WTC11 (cell line): ENCODE data around the gene PITPNM3. TPM values are rescaled to one million over a fixed set of nuclear protein-coding genes. Genes with fewer than 3 reads are reported as not detected.

Experiments
- ATAC-seq: fragments of 200-7000 bp; cut with Tn5 transposase; 2 replicates; pipeline ENCODE4 v1.10.0; 2021; ENCODE audit warnings: mild to moderate bottlenecking, moderate library complexity
- CTCF ChIA-PET: fragments of 300-600 bp; sonication (Branson Sonifier 250); formaldehyde crosslinking; loops from one replicate; lab custom pipeline; 2021; ENCODE audit warnings: antibody characterized with exemption; lab: Charles Lee
- POLR2A ChIA-PET: fragments of 350-600 bp; sonication (Branson Sonifier 250); formaldehyde crosslinking; loops from one replicate; lab custom pipeline; 2021; ENCODE audit warnings: antibody characterized with exemption; lab: Charles Lee
- DNase-seq: peaks from one replicate; pipeline ENCODE4 v3.0.0; 2021; ENCODE audit warnings: low spot score
- H3K27ac Mint-ChIP-seq: 2 replicates; pipeline ENCODE4 v1.8.0; 2021; ENCODE audit warnings: mixed read lengths
- H3K27me3 Mint-ChIP-seq: 2 replicates; pipeline ENCODE4 v1.8.0; 2021; ENCODE audit warnings: low read depth, mild to moderate bottlenecking, moderate library complexity, mixed read lengths
- H3K36me3 Mint-ChIP-seq: 2 replicates; pipeline ENCODE4 v1.8.0; 2021; ENCODE audit warnings: mixed read lengths
- H3K4me1 Mint-ChIP-seq: 2 replicates; pipeline ENCODE4 v1.8.0; 2022; ENCODE audit warnings: mixed read lengths
- H3K4me3 Mint-ChIP-seq: 2 replicates; pipeline ENCODE4 v1.8.0; 2021; ENCODE audit warnings: mild to moderate bottlenecking, moderate library complexity, mixed read lengths
- H3K9me3 Mint-ChIP-seq: 2 replicates; pipeline ENCODE4 v1.8.0; 2021; ENCODE audit warnings: mixed read lengths
- ATF1 ChIP-seq: sonication (generic); formaldehyde crosslinking; IDR thresholded peaks from 2 replicates; pipeline ENCODE4 v1.8.1; 2023; ENCODE audit warnings: mild to moderate bottlenecking, moderate library complexity, missing genetic modification reagents
- CREB1 ChIP-seq: sonication (generic); formaldehyde crosslinking; IDR thresholded peaks from 2 replicates; pipeline ENCODE4 v1.8.0; 2023; ENCODE audit warnings: mild to moderate bottlenecking, missing genetic modification reagents
- CTCF ChIP-seq: fragments of 200-600 bp; IDR thresholded peaks from 2 replicates; pipeline ENCODE4 v1.8.0; 2022; ENCODE audit warnings: antibody characterized with exemption
- E2F4 ChIP-seq: sonication (generic); formaldehyde crosslinking; IDR thresholded peaks from 2 replicates; pipeline ENCODE4 v1.8.1; 2022; ENCODE audit warnings: low read depth, mild to moderate bottlenecking, moderate library complexity, missing genetic modification reagents, borderline replicate concordance
- FOXK1 ChIP-seq: sonication (generic); formaldehyde crosslinking; IDR thresholded peaks from 2 replicates; pipeline ENCODE4 v1.8.0; 2022; ENCODE audit warnings: mild to moderate bottlenecking, moderate library complexity, missing genetic modification reagents
- HMGXB4 ChIP-seq: sonication (generic); formaldehyde crosslinking; IDR thresholded peaks from 2 replicates; pipeline ENCODE4 v1.8.1; 2023; ENCODE audit warnings: mild to moderate bottlenecking, moderate library complexity, missing genetic modification reagents
- MLX ChIP-seq: sonication (generic); formaldehyde crosslinking; IDR thresholded peaks from 2 replicates; pipeline ENCODE4 v1.8.1; 2023; ENCODE audit warnings: mild to moderate bottlenecking, missing genetic modification reagents, moderate library complexity
- RORB ChIP-seq: fragments of 250-450 bp; sonication (Bioruptor Pico); IDR thresholded peaks from 2 replicates; pipeline ENCODE4 v1.9.0; 2021; ENCODE audit warnings: mild to moderate bottlenecking
- TP53 ChIP-seq: sonication (generic); formaldehyde crosslinking; IDR thresholded peaks from 2 replicates; pipeline ENCODE4 v1.8.1; 2023; ENCODE audit warnings: mild to moderate bottlenecking, missing genetic modification reagents
- USF2 ChIP-seq: sonication (generic); formaldehyde crosslinking; IDR thresholded peaks from 2 replicates; pipeline ENCODE4 v1.8.1; 2023; ENCODE audit warnings: mild to moderate bottlenecking, missing genetic modification reagents, moderate library complexity
- ZNF671 ChIP-seq: fragments of 250-450 bp; sonication (Bioruptor Pico); IDR thresholded peaks from 2 replicates; pipeline ENCODE4 v1.8.0; 2021; ENCODE audit warnings: mild to moderate bottlenecking
- total RNA-seq: library from RNA; stranded (reverse); gene quantifications from 3 replicates; pipeline ENCODE4 v1.2.3, GENCODE V29; 2021
- TF ChIP-seq, protein P1 (sequence below): sonication (generic); formaldehyde crosslinking; IDR thresholded peaks from 2 replicates; pipeline ENCODE4 v1.8.1; 2023; ENCODE audit warnings: mild to moderate bottlenecking, missing genetic modification reagents
- TF ChIP-seq, protein P2 (sequence below): sonication (generic); formaldehyde crosslinking; IDR thresholded peaks from 2 replicates; pipeline ENCODE4 v1.8.0; 2023; ENCODE audit warnings: missing genetic modification reagents, mild to moderate bottlenecking, borderline replicate concordance
- TF ChIP-seq, protein P3 (sequence below): sonication (generic); formaldehyde crosslinking; IDR thresholded peaks from 2 replicates; pipeline ENCODE4 v1.8.0; 2023; ENCODE audit warnings: mild to moderate bottlenecking, missing genetic modification reagents

Gene PITPNM3
- total RNA-seq, 1 experiment from 2014 or later = 2.8 TPM

GRCh38 chr17:6551869-6552531 lies 4.4 kb downstream of the PITPNM3 start:
- CTCF ChIA-PET = interaction anchor here (0.6 to 2.8 kb wide), 4 partner anchors 57 to 319 kb away, joined by 3 to 11 read pairs (median 4); no protein-coding TSS in a partner anchor
- Mint-ChIP-seq H3K27me3 (peaks cover 33% of the 10 kb centered on the region), H3K9me3 (no peaks in the 10 kb centered on the region)
- POLR2A ChIA-PET = no interaction called here
- no peak for DNase-seq
- TF ChIP-seq RORB (CRISPR knock-in tag) (no peak), TP53 (CRISPR knock-in tag) (no peak), ATF1 (CRISPR knock-in tag) (no peak), CREB1 (CRISPR knock-in tag) (no peak), HMGXB4 (CRISPR knock-in tag) (no peak), CTCF (no peak), E2F4 (CRISPR knock-in tag) (no peak), FOXK1 (CRISPR knock-in tag) (no peak), USF2 (CRISPR knock-in tag) (no peak), MLX (CRISPR knock-in tag) (no peak), ZNF671 (CRISPR knock-in tag) (no peak)
- TF ChIP-seq, protein P1, sequence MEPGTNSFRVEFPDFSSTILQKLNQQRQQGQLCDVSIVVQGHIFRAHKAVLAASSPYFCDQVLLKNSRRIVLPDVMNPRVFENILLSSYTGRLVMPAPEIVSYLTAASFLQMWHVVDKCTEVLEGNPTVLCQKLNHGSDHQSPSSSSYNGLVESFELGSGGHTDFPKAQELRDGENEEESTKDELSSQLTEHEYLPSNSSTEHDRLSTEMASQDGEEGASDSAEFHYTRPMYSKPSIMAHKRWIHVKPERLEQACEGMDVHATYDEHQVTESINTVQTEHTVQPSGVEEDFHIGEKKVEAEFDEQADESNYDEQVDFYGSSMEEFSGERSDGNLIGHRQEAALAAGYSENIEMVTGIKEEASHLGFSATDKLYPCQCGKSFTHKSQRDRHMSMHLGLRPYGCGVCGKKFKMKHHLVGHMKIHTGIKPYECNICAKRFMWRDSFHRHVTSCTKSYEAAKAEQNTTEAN = no peak
- TF ChIP-seq, protein P2, sequence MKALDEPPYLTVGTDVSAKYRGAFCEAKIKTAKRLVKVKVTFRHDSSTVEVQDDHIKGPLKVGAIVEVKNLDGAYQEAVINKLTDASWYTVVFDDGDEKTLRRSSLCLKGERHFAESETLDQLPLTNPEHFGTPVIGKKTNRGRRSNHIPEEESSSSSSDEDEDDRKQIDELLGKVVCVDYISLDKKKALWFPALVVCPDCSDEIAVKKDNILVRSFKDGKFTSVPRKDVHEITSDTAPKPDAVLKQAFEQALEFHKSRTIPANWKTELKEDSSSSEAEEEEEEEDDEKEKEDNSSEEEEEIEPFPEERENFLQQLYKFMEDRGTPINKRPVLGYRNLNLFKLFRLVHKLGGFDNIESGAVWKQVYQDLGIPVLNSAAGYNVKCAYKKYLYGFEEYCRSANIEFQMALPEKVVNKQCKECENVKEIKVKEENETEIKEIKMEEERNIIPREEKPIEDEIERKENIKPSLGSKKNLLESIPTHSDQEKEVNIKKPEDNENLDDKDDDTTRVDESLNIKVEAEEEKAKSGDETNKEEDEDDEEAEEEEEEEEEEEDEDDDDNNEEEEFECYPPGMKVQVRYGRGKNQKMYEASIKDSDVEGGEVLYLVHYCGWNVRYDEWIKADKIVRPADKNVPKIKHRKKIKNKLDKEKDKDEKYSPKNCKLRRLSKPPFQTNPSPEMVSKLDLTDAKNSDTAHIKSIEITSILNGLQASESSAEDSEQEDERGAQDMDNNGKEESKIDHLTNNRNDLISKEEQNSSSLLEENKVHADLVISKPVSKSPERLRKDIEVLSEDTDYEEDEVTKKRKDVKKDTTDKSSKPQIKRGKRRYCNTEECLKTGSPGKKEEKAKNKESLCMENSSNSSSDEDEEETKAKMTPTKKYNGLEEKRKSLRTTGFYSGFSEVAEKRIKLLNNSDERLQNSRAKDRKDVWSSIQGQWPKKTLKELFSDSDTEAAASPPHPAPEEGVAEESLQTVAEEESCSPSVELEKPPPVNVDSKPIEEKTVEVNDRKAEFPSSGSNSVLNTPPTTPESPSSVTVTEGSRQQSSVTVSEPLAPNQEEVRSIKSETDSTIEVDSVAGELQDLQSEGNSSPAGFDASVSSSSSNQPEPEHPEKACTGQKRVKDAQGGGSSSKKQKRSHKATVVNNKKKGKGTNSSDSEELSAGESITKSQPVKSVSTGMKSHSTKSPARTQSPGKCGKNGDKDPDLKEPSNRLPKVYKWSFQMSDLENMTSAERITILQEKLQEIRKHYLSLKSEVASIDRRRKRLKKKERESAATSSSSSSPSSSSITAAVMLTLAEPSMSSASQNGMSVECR (CRISPR knock-in tag) = no peak
- TF ChIP-seq, protein P3, sequence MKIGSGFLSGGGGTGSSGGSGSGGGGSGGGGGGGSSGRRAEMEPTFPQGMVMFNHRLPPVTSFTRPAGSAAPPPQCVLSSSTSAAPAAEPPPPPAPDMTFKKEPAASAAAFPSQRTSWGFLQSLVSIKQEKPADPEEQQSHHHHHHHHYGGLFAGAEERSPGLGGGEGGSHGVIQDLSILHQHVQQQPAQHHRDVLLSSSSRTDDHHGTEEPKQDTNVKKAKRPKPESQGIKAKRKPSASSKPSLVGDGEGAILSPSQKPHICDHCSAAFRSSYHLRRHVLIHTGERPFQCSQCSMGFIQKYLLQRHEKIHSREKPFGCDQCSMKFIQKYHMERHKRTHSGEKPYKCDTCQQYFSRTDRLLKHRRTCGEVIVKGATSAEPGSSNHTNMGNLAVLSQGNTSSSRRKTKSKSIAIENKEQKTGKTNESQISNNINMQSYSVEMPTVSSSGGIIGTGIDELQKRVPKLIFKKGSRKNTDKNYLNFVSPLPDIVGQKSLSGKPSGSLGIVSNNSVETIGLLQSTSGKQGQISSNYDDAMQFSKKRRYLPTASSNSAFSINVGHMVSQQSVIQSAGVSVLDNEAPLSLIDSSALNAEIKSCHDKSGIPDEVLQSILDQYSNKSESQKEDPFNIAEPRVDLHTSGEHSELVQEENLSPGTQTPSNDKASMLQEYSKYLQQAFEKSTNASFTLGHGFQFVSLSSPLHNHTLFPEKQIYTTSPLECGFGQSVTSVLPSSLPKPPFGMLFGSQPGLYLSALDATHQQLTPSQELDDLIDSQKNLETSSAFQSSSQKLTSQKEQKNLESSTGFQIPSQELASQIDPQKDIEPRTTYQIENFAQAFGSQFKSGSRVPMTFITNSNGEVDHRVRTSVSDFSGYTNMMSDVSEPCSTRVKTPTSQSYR (CRISPR knock-in tag) = no peak
- TF ChIP-seq, all 79 proteins: peak for 0
- Mint-ChIP-seq H3K36me3 (no peaks in the 10 kb centered on the region), H3K4me3 (no peak overlapping the region), H3K4me1 (peaks cover 44% of the 10 kb centered on the region), H3K27ac (no peak overlapping the region)
- no peak for ATAC-seq
